Measurements from ENCODE around the gene FOXC1.

The FOXC1 gene

DNA sequence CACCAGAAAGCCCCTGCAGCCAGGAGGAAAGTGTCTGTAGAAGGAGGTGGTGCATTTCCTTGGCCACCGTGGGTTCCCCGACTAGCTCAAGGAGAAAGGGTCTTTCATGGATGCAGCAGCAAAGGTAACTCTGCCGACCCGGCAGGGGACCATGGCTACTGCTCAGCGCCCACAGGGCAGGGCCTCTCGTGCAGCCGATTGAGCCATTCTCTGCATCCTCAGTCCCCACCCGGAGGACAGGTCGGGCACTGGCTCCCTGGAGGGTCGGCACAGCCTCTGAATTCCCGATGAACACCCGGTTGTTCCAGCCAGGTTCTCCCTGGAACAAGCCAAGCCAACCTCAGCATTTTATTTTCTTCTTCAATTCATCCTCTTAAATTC lies 24.1 kb upstream of the FOXC1 start:
- DNase-seq (ENCODE audit: extremely low read depth, insufficient read length), result no peak

GRCh38 chr6:1586256-1586655 lies 23.5 kb upstream of the FOXC1 start:
- TF ChIP-seq CTCF (IDR thresholded peaks at IDR 0.05; ENCODE audit: insufficient read depth, low read length, poor library complexity, severe bottlenecking), result no peak
- DNase-seq (ENCODE audit: extremely low read depth, insufficient read length), result no peak
- Histone ChIP-seq H3K27me3 (replicated peaks; ENCODE audit: control insufficient read depth, insufficient read depth, low read length) (no peaks in the 10 kb centered on the region; the same call in 1 of the 2 replicates), H3K36me3 (ENCODE audit: control insufficient read depth, insufficient read depth, low read length) (no peaks in the 10 kb centered on the region), H3K4me3 (replicated peaks; ENCODE audit: low read depth, low read length) (no peak overlapping the region)

More for the DNA sequence above, 24.1 kb upstream of the FOXC1 start:
- no peak overlapping the region for H3K4me3 ChIP-seq (replicated peaks; ENCODE audit: low read depth, low read length)
- no peaks in the 10 kb centered on the region for H3K36me3 ChIP-seq (ENCODE audit: control insufficient read depth, insufficient read depth, low read length)
- no peak for TF ChIP-seq CTCF (IDR thresholded peaks at IDR 0.05; ENCODE audit: insufficient read depth, low read length, poor library complexity, severe bottlenecking)
- no peaks in the 10 kb centered on the region; the same call in 1 of the 2 replicates for H3K27me3 ChIP-seq (replicated peaks; ENCODE audit: control insufficient read depth, insufficient read depth, low read length)

DNA sequence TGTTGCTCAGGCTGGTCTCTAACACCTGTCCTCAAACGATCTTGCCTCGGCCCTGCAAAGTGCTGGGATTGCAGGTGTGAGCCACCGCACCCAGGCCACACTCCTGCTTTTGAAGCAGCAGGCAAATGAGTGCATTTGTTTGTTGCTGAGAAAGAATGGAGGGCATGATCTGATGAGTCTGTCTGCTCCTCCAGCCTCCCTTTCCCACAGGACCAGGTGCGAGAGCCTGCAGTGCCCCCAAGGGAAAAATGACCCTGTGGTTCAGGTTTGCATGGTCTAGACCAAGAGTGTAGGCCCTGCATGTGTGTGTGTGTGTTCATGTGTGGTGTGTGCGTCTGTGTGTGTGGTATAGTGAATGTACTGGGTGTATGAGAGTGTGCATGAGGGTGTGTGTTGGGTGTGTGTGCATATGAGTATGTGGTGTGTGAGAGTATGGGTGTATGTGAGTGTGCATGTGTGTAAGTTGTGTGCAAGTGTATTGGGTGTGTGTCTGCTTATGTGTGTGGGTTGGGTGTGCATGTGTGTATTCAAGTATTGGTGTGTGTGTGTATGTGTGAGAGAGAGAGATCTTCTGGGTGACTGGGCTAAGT lies 22.8 kb upstream of the FOXC1 start:
- H3K4me3 ChIP-seq (replicated peaks; ENCODE audit: low read depth, low read length), result no peak overlapping the region
- peaks cover 1% of the 10 kb centered on the region; the same call in 1 of the 2 replicates for H3K27me3 ChIP-seq (replicated peaks; ENCODE audit: control insufficient read depth, insufficient read depth, low read length)
- no peak for TF ChIP-seq CTCF (IDR thresholded peaks at IDR 0.05; ENCODE audit: insufficient read depth, low read length, poor library complexity, severe bottlenecking)
- no peaks in the 10 kb centered on the region for H3K36me3 ChIP-seq (ENCODE audit: control insufficient read depth, insufficient read depth, low read length)
- DNase-seq (ENCODE audit: extremely low read depth, insufficient read length), result no peak

GRCh38 chr6:1587546-1587945 lies 22.2 kb upstream of the FOXC1 start:
- Histone ChIP-seq H3K27me3 (replicated peaks; ENCODE audit: control insufficient read depth, insufficient read depth, low read length) (peaks cover 1% of the 10 kb centered on the region; the same call in 1 of the 2 replicates), H3K36me3 (ENCODE audit: control insufficient read depth, insufficient read depth, low read length) (no peaks in the 10 kb centered on the region), H3K4me3 (replicated peaks; ENCODE audit: low read depth, low read length) (no peak overlapping the region)
- no peak for DNase-seq (ENCODE audit: extremely low read depth, insufficient read length)
- TF ChIP-seq CTCF (IDR thresholded peaks at IDR 0.05; ENCODE audit: insufficient read depth, low read length, poor library complexity, severe bottlenecking), result no peak

- Histone ChIP-seq H3K36me3 (ENCODE audit: control insufficient read depth, insufficient read depth, low read length) (no peaks in the 10 kb centered on the region), H3K27me3 (replicated peaks; ENCODE audit: control insufficient read depth, insufficient read depth, low read length) (peaks cover 1% of the 10 kb centered on the region; the same call in 1 of the 2 replicates), H3K4me3 (replicated peaks; ENCODE audit: low read depth, low read length) (no peak overlapping the region)
- DNase-seq (ENCODE audit: extremely low read depth, insufficient read length), result no peak
- TF ChIP-seq CTCF (IDR thresholded peaks at IDR 0.05; ENCODE audit: insufficient read depth, low read length, poor library complexity, severe bottlenecking), result no peak
These were observed 21.7 kb upstream of the FOXC1 start for GRCh38 chr6:1587977-1588376.

GRCh38 chr6:1589208-1589607 lies 20.5 kb upstream of the FOXC1 start:
- Histone ChIP-seq H3K4me3 (replicated peaks; ENCODE audit: low read depth, low read length) (no peak overlapping the region), H3K27me3 (replicated peaks; ENCODE audit: control insufficient read depth, insufficient read depth, low read length) (peaks cover 1% of the 10 kb centered on the region; the same call in 1 of the 2 replicates), H3K36me3 (ENCODE audit: control insufficient read depth, insufficient read depth, low read length) (no peaks in the 10 kb centered on the region)
- no peak for TF ChIP-seq CTCF (IDR thresholded peaks at IDR 0.05; ENCODE audit: insufficient read depth, low read length, poor library complexity, severe bottlenecking)
- no peak for DNase-seq (ENCODE audit: extremely low read depth, insufficient read length)
